ENCODE measurements around the gene LDLRAP1.

DNA sequence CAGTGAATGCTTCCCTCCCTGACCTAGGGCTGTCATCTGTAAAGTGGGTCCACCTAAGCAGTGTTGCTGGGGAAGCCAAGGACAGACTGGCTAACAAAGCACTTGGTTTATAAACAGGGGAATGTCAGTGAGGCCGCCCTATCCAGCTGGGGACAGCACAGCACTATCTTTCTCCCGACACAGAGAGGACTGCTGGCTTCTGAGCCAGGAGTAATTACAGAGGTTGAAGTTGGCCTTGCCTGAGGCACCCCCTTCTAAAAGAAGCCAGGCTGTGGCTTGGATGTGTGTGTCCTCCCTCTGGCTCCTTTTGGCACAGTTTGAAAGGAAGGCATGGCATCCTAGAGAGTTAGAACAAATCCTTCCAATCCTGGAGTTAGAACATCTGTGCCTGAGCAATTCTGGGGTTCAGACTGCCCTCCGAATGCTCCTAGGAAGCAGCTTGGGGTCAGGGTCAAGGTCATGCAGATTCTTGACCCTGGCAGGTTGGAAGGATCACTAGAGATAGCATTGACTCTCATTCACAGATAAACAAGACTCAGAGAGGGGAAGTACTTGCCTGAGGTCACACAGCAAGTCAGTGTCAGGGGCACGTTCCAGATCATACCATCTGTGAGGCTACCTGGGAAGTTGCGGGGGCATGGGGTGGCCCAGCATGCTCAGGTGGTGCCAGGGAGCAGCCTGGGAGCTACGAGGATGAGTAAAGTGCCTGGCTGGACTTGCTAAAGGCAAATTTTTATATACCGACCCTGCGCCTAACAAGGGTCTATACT, 1.3 kb upstream of the LDLRAP1 start:
- TF ChIP-seq POLR2A (IDR thresholded peaks at IDR 0.05; ENCODE audit: low read depth, low read length) (no peak), POLR2AphosphoS5 (IDR thresholded peaks at IDR 0.05; ENCODE audit: low read depth, low read length) (no peak), TAF1 (IDR thresholded peaks at IDR 0.05; ENCODE audit: low read depth, low read length) (no peak), POU2F2 (IDR thresholded peaks at IDR 0.05; ENCODE audit: low read depth, low read length) (no peak), SPI1 (IDR thresholded peaks at IDR 0.05; ENCODE audit: low read depth, low read length) (no peak), PAX5 (IDR thresholded peaks at IDR 0.05; ENCODE audit: insufficient read depth, low read length, severe bottlenecking) (no peak)

Data from GM12891 (cell line).